Activated CD4-positive, alpha-beta T cell treated with anti-CD3 and anti-CD28 coated beads, Interleukin-2, amount 50 U/mL, for 16 hours (primary cell): ENCODE results near the gene CGN.

ENCODE experiments used
- DNase-seq: peaks from one replicate; pipeline ENCODE4 v3.0.0-alpha.2; 2020

CGN gene

GRCh38 chr1:151562661-151563060, 51.5 kb downstream of the CGN start:
- no peak for DNase-seq

GRCh38 chr1:151563376-151563775, 52.2 kb downstream of the CGN start:
- no peak for DNase-seq

DNA sequence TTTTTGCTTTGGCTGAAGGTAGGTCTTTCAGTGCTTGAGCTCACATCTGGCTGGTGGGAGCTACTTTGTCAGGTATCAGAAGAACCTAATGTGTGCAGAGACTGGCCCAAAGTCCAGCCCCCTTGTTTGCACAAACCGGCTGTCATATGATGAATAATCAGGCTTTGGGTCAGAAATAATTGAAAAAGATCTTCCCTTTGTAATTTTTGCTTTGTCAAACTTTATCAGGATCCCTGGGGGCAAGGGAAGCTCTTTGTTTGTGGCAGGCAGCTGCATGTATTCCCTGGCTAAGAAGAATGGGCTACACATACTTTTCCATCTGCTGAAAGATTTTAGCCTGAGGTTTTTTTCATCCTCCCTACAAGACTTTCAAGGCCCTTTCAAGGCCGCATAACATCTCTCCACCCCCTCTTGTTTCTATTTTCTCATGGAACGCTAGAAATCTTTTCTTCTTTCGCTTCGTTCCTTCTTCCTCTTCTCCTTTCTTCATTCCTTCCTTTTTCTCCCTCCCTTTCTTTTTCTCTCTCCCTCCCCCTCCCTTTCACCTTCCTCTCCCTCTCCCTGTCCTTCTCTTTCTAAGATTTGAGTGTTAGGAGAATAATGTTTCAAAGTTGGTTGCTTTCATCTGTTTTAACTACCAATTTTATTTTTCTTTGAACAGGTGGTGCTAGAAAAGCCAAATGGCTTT, 54.5 kb downstream of the CGN start:
- DNase-seq, result no peak

DNA sequence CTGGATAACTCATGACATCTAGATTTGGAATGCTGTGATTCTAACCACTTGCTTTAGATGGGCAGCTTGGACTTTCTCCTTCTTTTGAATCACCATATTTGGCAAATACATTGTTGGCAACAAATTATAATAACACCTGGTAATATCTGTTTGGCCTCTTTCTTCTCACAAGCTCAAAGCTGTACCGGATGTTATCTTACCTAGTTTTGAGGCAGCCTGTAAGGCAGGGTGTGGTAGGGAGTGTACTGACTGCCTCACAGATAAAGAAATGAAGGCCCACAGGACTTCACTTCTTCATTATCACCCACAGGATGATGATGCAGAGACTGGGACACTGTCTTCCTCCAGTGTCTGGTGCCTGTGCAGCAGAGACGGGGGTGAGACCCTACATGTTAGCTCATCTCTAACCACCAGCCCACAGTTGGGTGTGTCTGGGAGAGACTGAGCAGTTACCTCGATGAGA, 57.5 kb downstream of the CGN start:
- DNase-seq, result no peak

- no peak for DNase-seq
These were observed 59.6 kb downstream of the CGN start for GRCh38 chr1:151570819-151571218.

DNA sequence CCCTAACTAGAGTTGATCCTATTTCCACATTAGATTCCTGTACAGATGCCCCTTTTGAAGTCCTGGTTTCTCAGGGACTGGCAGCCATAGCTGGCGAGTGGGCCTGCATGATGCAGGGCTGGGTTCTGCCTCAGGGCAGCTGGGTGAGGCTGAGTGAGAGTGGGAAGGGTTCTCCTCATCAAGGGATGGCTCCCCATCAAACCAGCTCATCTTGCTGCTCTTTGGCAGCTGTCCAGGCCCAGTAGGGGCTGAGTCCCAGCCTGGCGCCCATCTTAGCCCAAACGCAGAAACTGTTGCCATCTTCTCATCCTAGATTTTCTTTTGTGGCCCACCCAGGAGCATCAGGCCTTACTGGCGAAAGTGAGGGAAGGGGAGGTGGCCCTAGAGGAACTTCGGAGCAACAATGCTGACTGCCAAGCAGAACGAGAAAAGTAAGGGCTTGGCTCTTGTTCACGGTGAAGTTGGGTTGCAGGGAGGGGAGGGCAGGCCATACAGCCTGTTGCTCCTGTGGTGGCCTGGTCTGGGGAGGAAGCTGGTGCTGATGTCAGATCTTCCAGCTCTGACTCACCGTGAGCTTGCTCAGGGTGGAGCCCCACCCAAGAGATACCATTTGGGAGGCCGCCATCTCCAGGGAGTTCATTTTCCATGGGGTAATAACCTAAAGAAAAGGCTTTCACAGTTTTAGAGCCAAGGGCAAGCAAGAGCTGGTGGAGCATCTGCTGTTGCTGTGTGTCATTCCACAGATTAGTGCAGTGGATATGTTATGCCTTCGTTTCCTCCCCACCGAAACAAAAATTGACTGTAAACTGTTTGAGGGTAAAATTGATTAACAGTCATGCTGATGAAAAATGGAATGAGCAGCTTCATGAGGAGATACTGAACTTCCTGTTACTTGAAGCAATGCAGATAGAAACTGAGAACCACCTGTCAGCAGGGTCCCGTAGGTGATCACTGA, 63.7 kb downstream of the CGN start:
- DNase-seq, result peak; percentile 66

GRCh38 chr1:151577173-151577572, 66.0 kb downstream of the CGN start:
- no peak for DNase-seq

DNA sequence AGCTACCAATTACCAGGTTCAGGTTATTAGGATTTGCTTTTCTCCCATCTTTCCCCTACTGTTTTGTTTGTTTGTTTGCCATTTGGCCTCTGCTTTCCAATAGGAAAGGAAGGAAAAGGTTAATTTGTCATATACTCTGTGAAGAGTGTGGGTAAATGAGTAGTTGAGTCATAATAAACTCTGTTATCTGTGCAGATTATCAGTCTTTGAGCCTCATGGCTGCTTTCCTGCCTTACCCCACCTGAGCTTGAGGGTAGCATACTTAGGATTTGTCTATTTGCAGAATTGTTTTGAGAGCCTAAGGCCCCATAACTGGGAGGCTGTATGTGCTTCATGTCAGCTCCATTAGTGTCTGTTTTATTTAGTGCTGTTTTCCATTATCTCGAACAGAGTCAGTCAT, 67.8 kb downstream of the CGN start:
- DNase-seq, result peak; percentile 21

- peak; percentile 6 for DNase-seq
These were observed 68.4 kb downstream of the CGN start for GRCh38 chr1:151579436-151580225.

DNA sequence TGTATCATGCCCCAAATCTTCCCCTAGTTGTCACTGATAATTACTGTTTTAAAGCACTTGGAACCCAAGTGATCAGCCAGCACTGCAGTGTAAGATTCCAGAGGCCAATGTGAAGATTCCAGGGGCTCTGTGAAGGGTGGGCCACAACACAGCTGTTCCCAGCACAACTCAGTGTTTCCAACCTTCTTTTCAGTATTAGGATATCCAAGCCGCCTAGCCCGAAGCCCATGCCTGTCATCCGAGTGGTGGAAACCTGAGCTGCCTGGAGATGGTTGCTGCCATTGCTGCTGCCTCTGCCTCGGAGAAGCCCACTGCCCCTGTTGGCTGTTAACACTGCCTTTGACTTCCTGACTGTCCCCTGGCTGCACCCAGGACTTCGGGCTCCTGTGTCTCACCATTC, 70.3 kb downstream of the CGN start:
- no peak for DNase-seq

- DNase-seq, result no peak
These were observed 70.7 kb downstream of the CGN start for GRCh38 chr1:151581921-151582320.

- no peak for DNase-seq
These were observed 72.6 kb downstream of the CGN start for GRCh38 chr1:151583796-151584195.

- DNase-seq, result no peak
These were observed 73.1 kb downstream of the CGN start for GRCh38 chr1:151584278-151584677.

GRCh38 chr1:151584780-151585179, 73.6 kb downstream of the CGN start:
- no peak for DNase-seq

DNA sequence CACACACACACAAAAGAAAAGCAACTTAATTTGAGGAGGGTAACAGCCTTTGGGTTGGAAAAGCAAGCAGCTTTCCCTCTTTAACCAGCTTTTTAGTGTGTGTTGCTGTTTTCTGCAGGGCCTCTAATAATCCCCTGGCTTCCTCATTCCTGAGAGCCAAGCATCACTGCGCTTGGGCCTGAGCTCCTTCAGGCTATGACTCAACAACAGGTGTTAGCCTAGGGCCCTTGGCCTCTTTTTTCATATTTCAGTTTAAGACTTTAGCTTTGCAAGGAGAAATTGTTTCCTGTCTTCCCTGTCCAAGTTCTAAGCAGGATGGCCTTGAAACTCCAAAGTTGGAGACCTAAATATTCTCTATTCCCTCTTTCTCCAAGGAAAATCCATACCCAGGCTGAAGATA, 74.4 kb downstream of the CGN start:
- DNase-seq, result no peak
